Spleen (tissue), 11 donors: ENCODE data around the gene FXYD6. TPM values are rescaled to one million over a fixed set of nuclear protein-coding genes. Genes with fewer than 3 reads are reported as not detected.

ENCODE experiments used
- DNase-seq: peaks from one replicate; pipeline ENCODE4 v3.0.0-alpha.2; 2020
- H3K27ac ChIP-seq, 8 donors: fragments of 200-600 bp; sonication (generic) in 7 of 8; 1 replicate in 4 of 8; 2 replicates in 4 of 8; pipeline versions ENCODE4 v1.5.0 to v1.8.0; 2016 to 2021; ENCODE audit warnings: inconsistent platforms in 4 of 8, mild to moderate bottlenecking in 4 of 8, moderate library complexity in 1 of 8
- H3K27me3 ChIP-seq, 7 donors: fragments of 200-600 bp; sonication (generic) in 6 of 7; replicated peaks in 1 of 7; 1 replicate in 4 of 7; 2 replicates in 3 of 7; pipeline versions ENCODE4 v1.5.0 to v1.8.0; 2016 to 2021; ENCODE audit warnings: inconsistent platforms in 3 of 7, mild to moderate bottlenecking in 1 of 7
- H3K36me3 ChIP-seq, 6 donors: fragments of 200-600 bp; sonication (generic) in 5 of 6; 1 replicate in 4 of 6; 2 replicates in 2 of 6; pipeline versions ENCODE4 v1.5.0 to v1.8.0; 2016 to 2021; ENCODE audit warnings: inconsistent platforms in 2 of 6
- H3K4me1 ChIP-seq, 6 donors: fragments of 200-600 bp; sonication (generic) in 5 of 6; 1 replicate in 3 of 6; 2 replicates in 3 of 6; pipeline versions ENCODE4 v1.5.0 to v1.8.0; 2016 to 2021; ENCODE audit warnings: inconsistent platforms in 3 of 6
- H3K4me3 ChIP-seq, 8 donors: fragments of 200-600 bp; sonication (generic) in 7 of 8; 1 replicate in 4 of 8; 2 replicates in 4 of 8; pipeline versions ENCODE4 v1.5.0 to v1.8.0; 2016 to 2021; ENCODE audit warnings: inconsistent platforms in 4 of 8, mild to moderate bottlenecking in 4 of 8, moderate library complexity in 2 of 8
- H3K9me3 ChIP-seq, 8 donors: fragments of 200-600 bp; sonication (generic) in 7 of 8; 1 replicate in 4 of 8; 2 replicates in 4 of 8; pipeline versions ENCODE4 v1.5.0 to v1.8.0; 2016 to 2021; ENCODE audit warnings: inconsistent platforms in 4 of 8
- POLR2A ChIP-seq, 3 donors: fragments of 450-650 bp; IDR thresholded peaks; one replicate each; pipeline ENCODE4 v1.5.1; 2017; ENCODE audit warnings: antibody characterized with exemption in 3 of 3, mild to moderate bottlenecking in 1 of 3
- POLR2AphosphoS5 ChIP-seq, 3 donors: sonication (generic); formaldehyde crosslinking; IDR thresholded peaks; one replicate each; pipeline ENCODE4 v1.5.1; 2017; ENCODE audit warnings: antibody characterized with exemption in 3 of 3
- WGBS, 5 donors: extraction: QIAGEN DNeasy Blood & Tissue Kit in 3 of 5; methylation state at CpG; one replicate each; pipeline versions ENCODE4 v1.1.5 to v1.1.7; 2013 to 2018; 5-methylcytosine and 5-hydroxymethylcytosine counted together
- intact Hi-C: fragments of 100-400 bp; cut with DNase I; formaldehyde crosslinking; loops from one replicate; pipeline ENCODE4 v1.15.0; 2023; ENCODE audit warnings: low total_unique reads
- polyA plus RNA-seq, 3 donors: library from polyadenylated mRNA; stranded (reverse); fragments of 200-250 nt; gene quantifications; one replicate each; pipeline ENCODE4 v1.2.1, GENCODE V29; 2013
- total RNA-seq, 7 donors: library from RNA; depleted of rRNA in 3 of 7; stranded (reverse); fragments of >200 nt in 3 of 7; fragmentation: NEBNext Ultra II Directional in 4 of 7; extraction: Animal tissue kit (Norgen Biotek cat#: 25700) in 4 of 7; gene quantifications; one replicate each; pipeline versions ENCODE4 v1.1.0 to v1.2.1, GENCODE V29; 2016 to 2021
- TF ChIP-seq, protein P1 (sequence below), 11 experiments: fragments of 200-600 bp in 7 of 11; fragments of 450-650 bp in 4 of 11; sonication (generic) in 4 of 11; IDR thresholded peaks in 8 of 11; conservative IDR thresholded peaks in 3 of 11; 1 replicate in 7 of 11; 2 replicates in 4 of 11; pipeline versions ENCODE4 v1.4.0 to v1.8.0; 2016 to 2021; ENCODE audit warnings: antibody characterized with exemption in 11 of 11, inconsistent platforms in 4 of 11, mild to moderate bottlenecking in 1 of 11
- donor health status: healthy with polysubstance abuse.
- donor health status: DM: no; HTN: no; CAD: no; lungs with moderate emphysema.
- donor health status: DM: no; HTN: no; CAD: no.
- donor health status: Bipolar disorder and iron deficiency.
- donor health status: healthy.
- donor health status: DM: no; HTN: no; CAD: no.
- donor health status: DM: yes; HTN: yes; CAD: no.

FXYD6 gene
- total and polyA plus RNA-seq, 10 donors = 40.8 to 230 (median 116) TPM

DNA sequence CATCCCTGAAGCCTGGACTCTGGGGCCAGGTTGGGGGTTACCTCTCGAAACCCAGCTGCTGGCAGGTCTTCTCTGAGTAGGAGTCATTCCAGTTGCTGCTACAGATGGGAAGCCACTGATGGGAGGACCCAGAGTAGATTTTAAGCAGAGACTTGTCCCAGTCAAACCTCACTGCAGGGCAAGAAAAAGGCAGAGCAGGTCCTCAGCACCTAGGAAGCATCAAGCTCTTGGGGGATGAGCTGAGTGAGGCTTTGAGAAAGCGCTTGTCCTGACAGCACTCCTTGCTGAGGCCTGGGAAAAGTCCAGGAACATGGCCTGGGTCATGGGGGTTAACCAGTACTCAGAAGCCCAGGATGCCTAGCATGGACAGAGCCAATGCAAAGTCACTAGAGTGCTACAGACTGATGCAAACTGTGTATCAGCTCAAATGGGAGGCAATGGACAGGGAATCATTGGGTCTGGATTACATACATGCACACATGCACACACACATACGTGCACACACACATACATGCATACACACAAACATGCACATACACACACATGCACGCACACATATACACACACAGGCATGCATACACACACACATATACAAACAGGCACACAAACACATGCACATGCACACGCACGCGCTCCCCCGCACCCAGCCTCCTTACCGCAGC lies 37.4 kb upstream of the FXYD6 start:
- no peak for TF ChIP-seq POLR2AphosphoS5 (IDR thresholded peaks at IDR 0.05)
- no peak for DNase-seq
- 89 to 97% (median 94%) methylated on average over 9 of the region's 9 CpGs for WGBS, 5 donors
- Histone ChIP-seq H3K36me3 (no peaks in the 10 kb centered on the region), H3K27ac (no peak overlapping the region), H3K9me3 (no peaks in the 10 kb centered on the region), H3K4me3 (no peak overlapping the region), H3K27me3 (no peaks in the 10 kb centered on the region), H3K4me1 (peaks cover 0 to 18% (median 8%) of the 10 kb centered on the region in 6 donors)
- intact Hi-C loops = no loop called here

DNA sequence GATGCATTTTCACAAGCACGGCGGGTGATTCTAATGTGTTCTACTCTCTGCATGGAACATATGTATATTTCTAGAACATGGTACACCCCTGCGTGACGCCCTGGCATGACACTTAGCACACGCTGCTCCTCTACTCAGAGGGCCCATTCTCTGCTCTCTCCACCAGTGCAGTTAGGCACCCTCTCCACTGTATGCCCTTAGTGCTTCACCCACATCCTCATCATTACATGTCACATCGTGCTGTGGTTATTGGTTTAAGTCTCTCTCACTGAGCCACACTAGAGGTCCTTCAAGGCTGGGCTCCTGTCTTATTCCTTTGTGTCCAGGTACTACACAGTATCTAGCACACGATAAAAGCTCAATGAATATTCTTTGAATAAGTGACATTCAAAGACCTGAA lies 36.0 kb upstream of the FXYD6 start:
- intact Hi-C loops = no loop called here
- WGBS, 5 donors = 92 to 96% (median 93%) methylated on average over 7 of the region's 7 CpGs
- DNase-seq = no peak

DNA sequence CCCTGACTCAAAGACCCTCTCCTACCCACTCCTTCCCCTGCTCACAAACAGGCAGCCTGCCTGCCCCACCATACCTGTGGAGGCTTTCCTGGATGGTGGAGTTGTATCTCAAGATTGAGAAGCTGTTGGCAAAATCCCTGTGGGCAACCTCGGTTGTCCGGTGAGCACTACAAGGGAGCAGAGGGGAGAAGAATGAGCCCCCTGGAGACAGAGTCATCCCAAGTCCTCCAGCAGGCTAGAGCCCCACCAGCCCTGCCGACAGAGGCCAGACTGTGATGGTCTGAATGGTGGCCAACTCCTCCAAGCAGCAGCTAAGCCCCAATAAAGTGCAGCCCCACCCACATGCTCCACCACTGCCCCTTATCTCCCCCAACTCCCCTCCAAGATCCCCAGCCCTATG lies 35.2 kb upstream of the FXYD6 start:
- Histone ChIP-seq H3K4me1 (peaks cover 0 to 36% (median 14%) of the 10 kb centered on the region in 6 donors), H3K4me3 (no peak overlapping the region), H3K9me3 (no peaks in the 10 kb centered on the region), H3K36me3 (no peaks in the 10 kb centered on the region), H3K27ac (no peak overlapping the region), H3K27me3 (no peaks in the 10 kb centered on the region)
- DNase-seq = no peak
- WGBS, 5 donors = 88 to 93% (median 90%) methylated on average over 3 of the region's 3 CpGs
- intact Hi-C loops = no loop called here
- TF ChIP-seq POLR2AphosphoS5 (IDR thresholded peaks at IDR 0.05) = no peak
- TF ChIP-seq, protein P1, sequence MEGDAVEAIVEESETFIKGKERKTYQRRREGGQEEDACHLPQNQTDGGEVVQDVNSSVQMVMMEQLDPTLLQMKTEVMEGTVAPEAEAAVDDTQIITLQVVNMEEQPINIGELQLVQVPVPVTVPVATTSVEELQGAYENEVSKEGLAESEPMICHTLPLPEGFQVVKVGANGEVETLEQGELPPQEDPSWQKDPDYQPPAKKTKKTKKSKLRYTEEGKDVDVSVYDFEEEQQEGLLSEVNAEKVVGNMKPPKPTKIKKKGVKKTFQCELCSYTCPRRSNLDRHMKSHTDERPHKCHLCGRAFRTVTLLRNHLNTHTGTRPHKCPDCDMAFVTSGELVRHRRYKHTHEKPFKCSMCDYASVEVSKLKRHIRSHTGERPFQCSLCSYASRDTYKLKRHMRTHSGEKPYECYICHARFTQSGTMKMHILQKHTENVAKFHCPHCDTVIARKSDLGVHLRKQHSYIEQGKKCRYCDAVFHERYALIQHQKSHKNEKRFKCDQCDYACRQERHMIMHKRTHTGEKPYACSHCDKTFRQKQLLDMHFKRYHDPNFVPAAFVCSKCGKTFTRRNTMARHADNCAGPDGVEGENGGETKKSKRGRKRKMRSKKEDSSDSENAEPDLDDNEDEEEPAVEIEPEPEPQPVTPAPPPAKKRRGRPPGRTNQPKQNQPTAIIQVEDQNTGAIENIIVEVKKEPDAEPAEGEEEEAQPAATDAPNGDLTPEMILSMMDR (IDR thresholded peaks at IDR 0.05 in 8 of 11, conservative IDR thresholded peaks at IDR 0.05 in 3 of 11) = no peak
- TF ChIP-seq POLR2A (IDR thresholded peaks at IDR 0.05) = no peak

More for the DNA sequence above, 36.0 kb upstream of the FXYD6 start:
- TF ChIP-seq, protein P1 (IDR thresholded peaks at IDR 0.05 in 8 of 11, conservative IDR thresholded peaks at IDR 0.05 in 3 of 11) = no peak
- no peak for TF ChIP-seq POLR2AphosphoS5 (IDR thresholded peaks at IDR 0.05)
- TF ChIP-seq POLR2A (IDR thresholded peaks at IDR 0.05) = no peak
- no peak overlapping the region for H3K27ac ChIP-seq
- H3K9me3 ChIP-seq = no peaks in the 10 kb centered on the region
- H3K4me1 ChIP-seq = peaks cover 0 to 30% (median 11%) of the 10 kb centered on the region in 6 donors
- H3K27me3 ChIP-seq = no peaks in the 10 kb centered on the region
- H3K36me3 ChIP-seq = no peaks in the 10 kb centered on the region
- no peak overlapping the region for H3K4me3 ChIP-seq

DNA sequence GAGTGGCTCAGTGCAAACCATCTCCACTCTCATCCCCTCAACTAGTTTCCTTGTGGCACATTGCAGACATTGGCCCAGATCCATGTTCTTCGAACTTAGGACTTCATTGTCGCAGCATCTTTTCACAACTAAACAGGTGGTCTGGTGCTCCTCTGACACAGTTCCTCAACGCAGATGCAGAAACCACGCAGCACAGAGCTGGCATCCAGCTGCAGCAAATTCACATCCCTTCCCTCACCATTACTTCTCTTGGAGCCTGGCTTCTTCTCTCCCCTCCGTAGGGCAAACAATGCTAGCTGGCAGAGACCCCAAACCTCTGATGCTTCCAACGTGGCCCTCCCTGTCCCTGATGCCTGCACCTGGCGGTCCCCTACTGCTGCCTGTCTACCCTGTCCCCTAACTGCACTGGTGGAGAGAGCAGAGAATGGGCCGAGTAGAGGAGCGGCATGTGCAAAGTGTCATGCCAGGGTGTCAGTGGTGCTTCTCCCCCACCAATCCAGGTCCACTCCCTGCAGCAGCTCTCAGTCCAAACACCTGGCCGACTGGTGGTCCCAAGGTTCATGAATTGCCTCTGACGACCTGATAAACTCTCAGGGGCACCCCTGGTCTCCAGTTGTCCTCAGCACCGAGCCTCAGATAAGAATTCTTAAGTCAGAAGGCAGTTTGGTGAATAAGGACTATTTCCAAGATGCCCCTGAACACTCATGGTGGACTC lies 34.6 kb upstream of the FXYD6 start:
- intact Hi-C loops = no loop called here

More for the DNA sequence above, 34.6 kb upstream of the FXYD6 start:
- Histone ChIP-seq H3K9me3 (no peaks in the 10 kb centered on the region), H3K27me3 (no peaks in the 10 kb centered on the region), H3K36me3 (no peaks in the 10 kb centered on the region), H3K27ac (no peak overlapping the region), H3K4me3 (no peak overlapping the region), H3K4me1 (peaks cover 0 to 36% (median 14%) of the 10 kb centered on the region in 6 donors)
- TF ChIP-seq POLR2A (IDR thresholded peaks at IDR 0.05) (no peak), POLR2AphosphoS5 (IDR thresholded peaks at IDR 0.05) (no peak)
- TF ChIP-seq, protein P1 (IDR thresholded peaks at IDR 0.05 in 8 of 11, conservative IDR thresholded peaks at IDR 0.05 in 3 of 11) = no peak
- peak; percentile 48 for DNase-seq
- WGBS, 5 donors = 77 to 84% (median 78%) methylated on average over 10 to 12 of the region's 12 CpGs
